SHP77 (cell line): ENCODE data around the gene SLC26A5.
"Not testable (repeated sequence)": the region's sequence is repeated elsewhere in the genome, so short reads cannot be mapped to it uniquely, and the experiment has no call there.

ENCODE experiments used
- DNase-seq, 2 experiments: peaks; one replicate each; lab custom pipeline; 2025; lab: John Stamatoyannopoulos, UW

Gene SLC26A5, protein sequence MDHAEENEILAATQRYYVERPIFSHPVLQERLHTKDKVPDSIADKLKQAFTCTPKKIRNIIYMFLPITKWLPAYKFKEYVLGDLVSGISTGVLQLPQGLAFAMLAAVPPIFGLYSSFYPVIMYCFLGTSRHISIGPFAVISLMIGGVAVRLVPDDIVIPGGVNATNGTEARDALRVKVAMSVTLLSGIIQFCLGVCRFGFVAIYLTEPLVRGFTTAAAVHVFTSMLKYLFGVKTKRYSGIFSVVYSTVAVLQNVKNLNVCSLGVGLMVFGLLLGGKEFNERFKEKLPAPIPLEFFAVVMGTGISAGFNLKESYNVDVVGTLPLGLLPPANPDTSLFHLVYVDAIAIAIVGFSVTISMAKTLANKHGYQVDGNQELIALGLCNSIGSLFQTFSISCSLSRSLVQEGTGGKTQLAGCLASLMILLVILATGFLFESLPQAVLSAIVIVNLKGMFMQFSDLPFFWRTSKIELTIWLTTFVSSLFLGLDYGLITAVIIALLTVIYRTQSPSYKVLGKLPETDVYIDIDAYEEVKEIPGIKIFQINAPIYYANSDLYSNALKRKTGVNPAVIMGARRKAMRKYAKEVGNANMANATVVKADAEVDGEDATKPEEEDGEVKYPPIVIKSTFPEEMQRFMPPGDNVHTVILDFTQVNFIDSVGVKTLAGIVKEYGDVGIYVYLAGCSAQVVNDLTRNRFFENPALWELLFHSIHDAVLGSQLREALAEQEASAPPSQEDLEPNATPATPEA

DNA sequence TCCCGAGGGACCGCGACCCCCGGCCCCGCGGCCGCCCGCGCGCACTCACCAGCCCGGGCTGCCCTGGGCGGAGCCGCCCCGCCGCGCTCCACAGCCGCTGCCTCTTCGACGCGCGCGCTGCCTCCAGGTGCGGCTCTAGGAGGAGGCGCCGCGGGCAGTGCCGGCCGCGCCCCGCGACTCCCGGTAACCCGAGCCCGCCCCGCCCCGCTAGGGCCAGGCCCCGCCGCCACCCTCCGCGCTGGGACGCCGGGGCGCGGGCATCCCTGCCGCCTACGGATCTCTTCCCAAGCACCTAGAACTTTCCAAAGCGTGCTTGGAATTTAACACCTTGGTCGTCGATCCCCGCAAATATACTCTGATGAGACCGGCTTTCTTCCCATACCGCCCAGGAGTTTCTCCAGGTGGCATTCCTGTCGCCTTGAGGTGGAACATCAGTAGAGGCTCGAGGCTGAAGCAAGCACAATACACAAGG, at the start of gene SLC26A5:
SLC26A5 (minus strand) TSS at position 159 of the 472 bp plus-strand sequence. CDS start 24,693 bp downstream, outside the sequence.
- DNase-seq: no peak

DNA sequence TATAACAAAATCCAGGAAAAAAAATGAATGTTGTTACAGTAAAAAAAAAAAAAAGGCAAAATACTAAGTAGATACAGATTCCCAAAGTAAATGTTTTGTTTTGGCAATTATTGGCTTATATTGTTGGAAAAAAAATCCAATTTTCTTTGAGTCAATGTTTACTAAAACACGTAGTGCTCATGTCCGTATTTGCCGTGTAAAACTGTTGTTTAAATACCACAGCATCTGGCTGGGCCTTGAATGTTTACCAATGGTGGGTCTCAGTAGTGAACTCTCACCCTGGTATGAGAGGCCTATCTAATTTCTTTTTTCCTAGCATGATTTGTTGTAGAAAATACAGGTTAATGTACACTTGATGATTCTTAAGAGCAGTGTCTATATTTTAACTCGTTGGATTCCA, 41.4 kb upstream of the SLC26A5 start:
- peak in 1 of 2 experiments; percentile 3 for DNase-seq

GRCh38 chr7:103486873-103487272, 40.9 kb upstream of the SLC26A5 start:
- DNase-seq: not testable (repeated sequence)

- no peak for DNase-seq
These were observed 34.8 kb upstream of the SLC26A5 start for GRCh38 chr7:103480771-103481170.

- DNase-seq: no peak
These were observed 28.9 kb upstream of the SLC26A5 start for GRCh38 chr7:103474956-103475355.

- DNase-seq: no peak
These were observed 23.3 kb upstream of the SLC26A5 start for GRCh38 chr7:103469095-103469948.

DNA sequence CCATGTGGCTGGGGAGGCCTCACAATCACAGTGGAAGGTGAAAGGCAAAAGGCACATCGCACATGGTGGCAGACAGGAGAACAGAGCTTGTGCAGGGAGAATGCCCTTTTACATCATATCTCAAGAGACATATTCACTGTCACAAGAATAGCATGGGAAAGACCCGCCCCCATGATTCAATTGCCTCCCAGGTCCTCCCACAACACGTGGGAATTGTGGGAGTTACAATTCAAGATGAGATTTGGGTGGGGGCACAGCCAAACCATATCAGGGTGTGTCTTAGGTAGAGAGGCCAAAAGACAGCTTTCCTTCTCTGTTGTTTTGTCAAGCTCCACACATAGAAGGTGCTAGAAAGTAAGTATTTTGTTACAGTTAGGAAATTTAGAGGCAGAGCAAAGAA, 20.8 kb upstream of the SLC26A5 start:
- no peak for DNase-seq

- no peak for DNase-seq
These were observed 16.4 kb upstream of the SLC26A5 start for GRCh38 chr7:103462358-103462757.

GRCh38 chr7:103447073-103447960, 1.3 kb upstream of the SLC26A5 start:
- DNase-seq: peak; percentile 43 to 48

DNA sequence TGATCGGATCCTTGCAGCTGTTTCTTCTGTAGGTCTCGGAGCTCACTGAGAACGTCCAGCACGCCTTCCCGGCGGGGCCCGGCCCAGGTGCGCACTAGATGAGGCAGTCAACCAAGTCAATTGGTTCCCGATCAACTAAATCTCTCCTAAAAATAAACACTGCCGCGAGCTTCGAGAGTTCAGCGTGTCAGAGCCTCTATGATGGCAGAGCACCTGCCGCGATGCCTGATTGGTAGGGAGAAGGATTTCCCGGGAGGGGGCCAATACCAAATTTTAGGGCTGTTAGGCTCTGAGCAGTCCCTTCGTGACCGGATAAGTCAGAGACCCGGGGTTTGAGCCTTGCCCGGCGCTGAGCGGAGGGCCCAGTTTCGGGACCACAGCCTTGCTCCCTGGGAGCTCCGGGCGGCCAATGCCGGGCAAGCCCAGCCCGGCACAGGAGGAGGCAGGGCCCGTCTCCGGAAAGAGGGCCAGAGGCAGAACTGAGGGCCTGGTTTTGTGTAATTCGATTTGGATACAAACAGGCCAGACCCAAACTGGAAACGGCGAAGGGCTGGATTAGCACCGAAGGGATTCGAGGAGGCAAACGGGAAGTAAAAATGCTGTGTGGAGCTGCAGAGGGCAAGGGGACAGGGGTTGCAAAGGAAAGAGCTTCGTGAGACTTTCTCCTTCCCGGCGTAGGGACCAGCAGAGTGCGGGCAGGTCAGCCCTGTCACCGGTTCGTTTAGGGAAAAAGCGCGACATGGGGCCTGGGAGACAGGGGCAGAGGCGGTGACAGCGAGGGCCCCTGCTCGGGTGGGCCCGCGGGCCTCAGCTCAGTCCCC, 569 bp downstream of the SLC26A5 start:
- no peak for DNase-seq

- DNase-seq: no peak
These were observed 6.3 kb downstream of the SLC26A5 start for GRCh38 chr7:103439661-103440060.

- DNase-seq: no peak
These were observed 8.4 kb downstream of the SLC26A5 start for GRCh38 chr7:103437623-103438022.

- DNase-seq: no peak
These were observed 13.3 kb downstream of the SLC26A5 start for GRCh38 chr7:103432712-103433111.

DNA sequence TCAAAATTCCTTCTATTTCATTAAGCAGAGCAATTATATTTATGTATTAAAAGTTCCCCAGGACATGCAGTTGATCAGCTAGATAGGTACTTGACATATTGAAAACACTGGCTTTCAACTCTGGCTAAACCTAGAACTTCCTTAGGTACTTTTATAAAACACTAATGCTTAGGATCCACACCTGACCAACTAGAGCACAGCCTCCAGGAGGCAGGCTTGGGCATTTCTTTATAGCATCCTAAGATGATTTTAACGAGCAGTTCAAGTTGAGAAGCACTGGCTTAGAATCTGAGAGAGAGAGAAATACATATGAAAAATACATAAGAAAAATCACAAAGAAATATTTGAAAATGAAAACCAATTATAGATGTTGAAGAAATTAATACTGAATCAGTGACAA, 20.8 kb downstream of the SLC26A5 start:
- no peak for DNase-seq

DNA sequence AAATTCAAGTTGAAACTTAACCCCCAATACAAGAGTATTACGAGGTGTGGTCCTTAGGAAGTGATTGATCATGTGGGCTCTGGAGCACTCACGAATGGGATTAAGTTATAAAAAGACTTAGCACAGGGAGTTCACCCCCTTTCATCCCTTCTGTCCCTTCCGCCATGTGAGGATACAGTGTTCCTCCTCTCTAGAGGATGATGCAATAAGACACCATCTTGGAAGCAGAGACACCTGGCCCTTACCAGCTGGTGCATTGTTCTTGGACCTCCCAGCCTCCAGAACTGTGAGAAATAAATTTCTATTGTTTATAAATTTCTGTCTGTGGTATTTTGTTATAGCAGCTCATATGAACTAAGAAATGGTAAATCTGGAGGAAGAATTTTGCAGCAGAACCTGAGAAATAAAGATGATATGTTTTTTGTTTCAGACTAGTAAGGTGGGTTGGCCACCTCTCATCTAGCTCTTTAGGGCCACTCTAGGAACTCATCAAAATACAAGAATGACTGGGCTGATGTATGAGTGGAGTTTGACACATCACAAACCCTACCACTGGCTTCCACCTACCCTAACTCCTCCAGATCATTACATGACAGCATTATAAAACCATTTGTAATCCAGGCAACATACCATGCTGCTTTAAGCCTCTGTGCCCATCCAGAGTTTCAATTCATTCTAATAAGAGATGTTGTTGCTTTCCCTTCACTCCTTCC, 22.4 kb downstream of the SLC26A5 start:
- no peak for DNase-seq

GRCh38 chr7:103420857-103421384, 25.1 kb downstream of the SLC26A5 start:
- no peak for DNase-seq

- DNase-seq: no peak
These were observed 27.8 kb downstream of the SLC26A5 start for GRCh38 chr7:103418241-103418640.

DNA sequence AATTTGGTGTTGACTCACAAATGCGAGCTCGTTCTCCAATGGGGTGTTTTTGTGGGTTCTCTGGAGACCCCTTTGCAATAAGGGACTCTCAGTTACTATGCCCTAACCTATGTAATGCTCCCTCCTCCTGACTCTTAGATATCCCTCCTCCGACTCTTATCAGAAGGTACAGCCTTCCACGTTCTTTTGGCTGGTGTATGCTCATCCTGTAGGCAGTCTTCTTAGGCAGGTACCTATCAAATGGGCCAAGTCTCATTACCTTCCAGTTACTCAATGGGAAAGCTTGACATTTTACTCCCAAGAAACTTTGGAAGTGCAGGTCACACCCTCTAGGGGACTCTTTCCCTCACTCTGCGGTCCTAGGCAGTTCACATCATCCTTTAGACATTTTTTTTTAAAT, 32.6 kb downstream of the SLC26A5 start:
- DNase-seq: no peak

DNA sequence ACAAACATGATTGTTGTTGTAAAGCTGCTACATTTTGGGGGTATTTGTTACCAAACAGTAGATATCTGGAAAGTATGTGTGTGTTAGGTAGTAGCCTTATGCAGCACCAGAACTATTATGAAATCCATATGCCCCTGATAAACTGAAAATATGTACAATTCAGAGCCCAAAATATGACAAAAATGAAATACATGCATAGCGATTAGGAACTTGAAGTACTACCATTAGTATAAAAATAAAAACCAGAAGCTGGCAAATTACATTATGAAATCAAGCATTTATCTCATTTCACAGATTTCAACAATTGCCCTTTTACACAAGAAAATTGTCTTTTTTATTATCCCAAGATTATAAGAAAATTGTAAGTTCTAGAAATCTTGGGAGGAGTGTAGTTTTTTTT, 33.9 kb downstream of the SLC26A5 start:
- no peak for DNase-seq
